B cell (primary cell): Measurements from ENCODE around the gene PDLIM7. TPM values are rescaled to one million over a fixed set of nuclear protein-coding genes. Genes with fewer than 3 reads are reported as not detected.

ENCODE experiments used
- ATAC-seq: fragments of 200-7000 bp; cut with Tn5 transposase; one replicate; pipeline ENCODE4 v1.10.0; 2021; ENCODE audit warnings: low read depth, mild to moderate bottlenecking, moderate number of reproducible peaks, moderate library complexity
- CTCF ChIA-PET: fragments of 350-600 bp; sonication (Branson Sonifier 250); formaldehyde crosslinking; loops from one replicate; lab custom pipeline; 2021; ENCODE audit warnings: antibody characterized with exemption, inconsistent platforms; lab: Charles Lee
- POLR2A ChIA-PET: fragments of 350-600 bp; sonication (Branson Sonifier 250); formaldehyde crosslinking; loops from one replicate; lab custom pipeline; 2021; ENCODE audit warnings: antibody characterized with exemption; lab: Charles Lee
- DNase-seq: peaks from one replicate; pipeline ENCODE4 v3.0.0; 2013
- H2AFZ ChIP-seq: 2 replicates; pipeline ENCODE4 v1.6.1; 2012; ENCODE audit warnings: mild to moderate bottlenecking, low read depth, low read length; ENCODE audit not compliant: insufficient read depth, poor library complexity, severe bottlenecking
- H3K27ac ChIP-seq, 2 donors: 1 replicate in 1 of 2; 2 replicates in 1 of 2; pipeline ENCODE4 v1.5.1; 2012 to 2013; ENCODE audit warnings: low read length in 2 of 2, mild to moderate bottlenecking in 2 of 2, moderate library complexity in 1 of 2
- H3K27me3 ChIP-seq, 4 experiments: fragments of 200-600 bp in 1 of 4; sonication (generic) in 1 of 4; replicated peaks in 1 of 4; 1 replicate in 2 of 4; 2 replicates in 2 of 4; pipeline versions ENCODE4 v1.6.1 to v1.7.0; 2013 to 2016; ENCODE audit warnings: low read length in 3 of 4, mild to moderate bottlenecking in 2 of 4, mixed read lengths in 1 of 4, moderate library complexity in 1 of 4; ENCODE audit not compliant: insufficient read depth in 4 of 4, control insufficient read depth in 3 of 4; ENCODE audit errors: control extremely low read depth in 1 of 4
- H3K36me3 ChIP-seq, 2 experiments: replicated peaks in 1 of 2; 1 replicate in 1 of 2; 2 replicates in 1 of 2; pipeline versions ENCODE4 v1.6.1 to v1.7.1; 2013; ENCODE audit warnings: low read length in 1 of 2; ENCODE audit not compliant: insufficient read depth in 2 of 2, control insufficient read depth in 1 of 2; ENCODE audit errors: control extremely low read depth in 1 of 2, extremely low read depth in 1 of 2
- H3K4me1 ChIP-seq, 2 donors: fragments of 200-600 bp in 1 of 2; sonication (generic) in 1 of 2; 1 replicate in 1 of 2; 2 replicates in 1 of 2; pipeline versions ENCODE4 v1.5.1 to v1.6.1; 2013 to 2017; ENCODE audit warnings: low read length in 2 of 2; ENCODE audit not compliant: control insufficient read depth in 2 of 2, insufficient read depth in 2 of 2
- H3K4me2 ChIP-seq: replicated peaks from 2 replicates; pipeline ENCODE3; 2012; ENCODE audit warnings: mild to moderate bottlenecking, low read depth, low read length; ENCODE audit not compliant: poor library complexity, severe bottlenecking
- H3K4me3 ChIP-seq, 5 experiments: fragments of 200-600 bp in 1 of 5; sonication (generic) in 1 of 5; 1 replicate in 3 of 5; 2 replicates in 2 of 5; pipeline versions ENCODE4 v1.5.1 to v1.7.0; 2011 to 2016; ENCODE audit warnings: low read length in 4 of 5, mild to moderate bottlenecking in 4 of 5, low read depth in 2 of 5, control low read depth in 1 of 5, moderate library complexity in 1 of 5; ENCODE audit not compliant: insufficient read depth in 1 of 5; ENCODE audit errors: control extremely low read depth in 1 of 5, extremely low read depth in 1 of 5
- H3K79me2 ChIP-seq: fragments of 200-600 bp; sonication (generic); one replicate; pipeline ENCODE4 v1.6.0; 2016; ENCODE audit warnings: low read length; ENCODE audit not compliant: control insufficient read depth, insufficient read depth
- H3K9ac ChIP-seq: fragments of 200-600 bp; sonication (generic); 2 replicates; pipeline ENCODE4 v1.6.1; 2017; ENCODE audit warnings: mild to moderate bottlenecking, low read length, moderate library complexity
- H3K9me3 ChIP-seq, 3 donors: one replicate each; pipeline versions ENCODE4 v1.6.1 to v1.7.1; 2013; ENCODE audit warnings: low read length in 2 of 3; ENCODE audit not compliant: control insufficient read depth in 2 of 3, insufficient read depth in 1 of 3; ENCODE audit errors: control extremely low read depth in 1 of 3
- H4K20me1 ChIP-seq: 2 replicates; pipeline ENCODE4 v1.6.0; 2012; ENCODE audit warnings: mild to moderate bottlenecking, low read length; ENCODE audit not compliant: insufficient read depth, control insufficient read depth, poor library complexity, severe bottlenecking
- H3K27ac Mint-ChIP-seq: one replicate; pipeline ENCODE4 v1.8.0; 2021; ENCODE audit warnings: mixed read lengths
- H3K27me3 Mint-ChIP-seq: one replicate; pipeline ENCODE4 v1.8.0; 2021; ENCODE audit warnings: mixed read lengths
- H3K4me1 Mint-ChIP-seq: one replicate; pipeline ENCODE4 v1.8.0; 2021; ENCODE audit warnings: mixed read lengths
- H3K4me3 Mint-ChIP-seq: one replicate; pipeline ENCODE4 v1.8.0; 2021; ENCODE audit warnings: mixed read lengths
- H3K9me3 Mint-ChIP-seq: one replicate; pipeline ENCODE4 v1.8.0; 2022; ENCODE audit warnings: mixed read lengths; ENCODE audit not compliant: insufficient read depth
- EZH2 ChIP-seq: IDR thresholded peaks from 2 replicates; pipeline ENCODE4 v1.6.1; 2012; ENCODE audit warnings: borderline replicate concordance, low read depth, mild to moderate bottlenecking, moderate library complexity, low read length; ENCODE audit not compliant: insufficient read depth, poor library complexity, severe bottlenecking
- WGBS: methylation state at CpG from one replicate; pipeline ENCODE4 v1.1.5; 2013; ENCODE audit warnings: missing lambda C conversion rate; ENCODE audit not compliant: insufficient coverage; 5-methylcytosine and 5-hydroxymethylcytosine counted together
- intact Hi-C: fragments of 100-400 bp; cut with micrococcal nuclease; formaldehyde crosslinking; loops from one replicate; pipeline ENCODE4 v1.10.0; 2022
- polyA plus RNA-seq: library from polyadenylated mRNA; depleted of rRNA; stranded (reverse); fragments of >200 nt; gene quantifications from 2 replicates; pipeline ENCODE4 v1.2.3, GENCODE V29; 2012
- total RNA-seq, 2 donors: library from RNA; stranded (reverse); fragments of 120-200 nt in 1 of 2; gene quantifications; 1 replicate in 1 of 2; 2 replicates in 1 of 2; pipeline versions ENCODE4 v1.2.3 to v1.2.4, GENCODE V29; 2013 to 2022
- TF ChIP-seq, protein P1 (sequence below): fragments of 200-600 bp; IDR thresholded peaks from one replicate; pipeline ENCODE4 v1.8.0; 2022; ENCODE audit warnings: antibody characterized with exemption, mild to moderate bottlenecking

Gene PDLIM7
- total and polyA plus RNA-seq, 2 donors (not counting 1 experiment from before 2014, with no cell fraction given): 23.9 to 25.8 TPM

DNA sequence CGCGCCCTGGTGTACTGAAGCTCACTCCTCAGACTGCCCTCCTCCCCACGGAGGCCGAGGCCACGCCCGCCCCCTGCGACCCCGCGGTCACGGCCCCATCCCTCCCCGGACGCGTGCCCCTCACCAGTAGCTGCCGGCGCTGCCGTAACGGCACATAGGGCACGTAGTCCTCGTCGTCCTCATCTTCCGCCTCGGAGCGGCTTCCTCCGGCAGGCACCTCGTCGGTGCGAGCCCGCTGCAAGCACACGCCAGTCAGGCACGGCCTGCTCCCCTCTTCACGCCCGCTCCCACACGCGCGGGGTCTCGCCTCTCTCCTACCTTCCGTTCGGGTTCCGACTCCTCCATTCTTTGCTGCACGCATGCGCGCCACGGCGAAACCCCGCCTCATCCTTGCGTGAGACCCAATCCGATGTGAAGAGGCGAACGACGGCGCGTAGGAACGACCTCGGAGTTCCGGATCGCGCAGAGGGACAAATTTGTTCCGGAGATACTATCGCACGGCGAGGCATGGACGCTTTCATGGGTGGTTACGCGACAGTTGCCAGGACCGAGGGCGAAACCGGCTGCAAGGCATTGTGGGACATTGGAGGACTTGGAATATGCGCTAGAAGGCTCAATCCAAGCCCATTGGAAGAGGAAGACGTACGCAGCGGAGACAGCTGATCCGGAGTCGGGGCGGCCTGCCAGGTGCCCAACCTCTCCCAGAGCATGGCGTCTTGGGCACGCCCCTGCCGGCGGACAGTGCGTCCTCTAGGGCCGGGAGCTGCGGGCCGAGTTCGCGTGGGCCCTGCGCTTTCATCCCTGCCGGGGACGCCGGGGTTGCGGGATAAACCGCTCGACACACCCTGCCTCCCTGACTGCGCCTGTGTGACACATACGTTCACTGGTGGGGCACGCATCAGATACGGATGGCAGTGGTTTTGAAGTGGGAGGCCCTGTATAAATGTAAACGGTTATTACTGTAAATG, 19.5 kb upstream of the PDLIM7 start, which contains the start of gene DDX41:
Gene DDX41 (minus strand): TSS at position 361 of the 968 bp plus-strand sequence. CDS start 16 bp downstream, at position 345.
- CTCF ChIA-PET: interaction anchor here (1.2 to 2.3 kb wide), 6 partner anchors 9 to 127 kb away, joined by 3 to 17 read pairs (median 4); no protein-coding TSS in a partner anchor
- DNase-seq (peak; percentile 96), ATAC-seq (peak; percentile 90)
- Histone ChIP-seq H3K9ac (peak within 1 kb of the TSS; percentile 73), H3K36me3 (peaks cover 0 to 59% of the 10 kb centered on the region in 2 experiments), H3K4me1 (peaks cover 7 to 28% of the 10 kb centered on the region in 2 donors), H3K79me2 (peaks cover 57% of the 10 kb centered on the region), H3K4me3 (peak within 1 kb of the TSS; percentile 78 to 96 (median 89)), H3K27ac (peak within 1 kb of the TSS; percentile 46 to 70), H2AFZ (peak within 1 kb of the TSS; percentile 93), H3K27me3 (no peaks in the 10 kb centered on the region), H3K4me2 (peak within 1 kb of the TSS; percentile 87), H4K20me1 (peaks cover 19% of the 10 kb centered on the region), H3K9me3 (no peaks in the 10 kb centered on the region)
- Mint-ChIP-seq H3K4me1 (peaks cover 47% of the 10 kb centered on the region), H3K4me3 (peak within 1 kb of the TSS; percentile 91), H3K9me3 (no peaks in the 10 kb centered on the region), H3K27ac (peak within 1 kb of the TSS; percentile 93), H3K27me3 (no peaks in the 10 kb centered on the region)
- under 1% methylated on average over 93 of the region's 96 CpGs for WGBS
- POLR2A ChIA-PET: interaction anchor here (0.6 to 1.3 kb wide), 4 partner anchors 15 to 165 kb away, joined by 3 read pairs; partner anchors contain the start of genes LMAN2 and PDLIM7
- TF ChIP-seq EZH2: no peak
- TF ChIP-seq, protein P1, sequence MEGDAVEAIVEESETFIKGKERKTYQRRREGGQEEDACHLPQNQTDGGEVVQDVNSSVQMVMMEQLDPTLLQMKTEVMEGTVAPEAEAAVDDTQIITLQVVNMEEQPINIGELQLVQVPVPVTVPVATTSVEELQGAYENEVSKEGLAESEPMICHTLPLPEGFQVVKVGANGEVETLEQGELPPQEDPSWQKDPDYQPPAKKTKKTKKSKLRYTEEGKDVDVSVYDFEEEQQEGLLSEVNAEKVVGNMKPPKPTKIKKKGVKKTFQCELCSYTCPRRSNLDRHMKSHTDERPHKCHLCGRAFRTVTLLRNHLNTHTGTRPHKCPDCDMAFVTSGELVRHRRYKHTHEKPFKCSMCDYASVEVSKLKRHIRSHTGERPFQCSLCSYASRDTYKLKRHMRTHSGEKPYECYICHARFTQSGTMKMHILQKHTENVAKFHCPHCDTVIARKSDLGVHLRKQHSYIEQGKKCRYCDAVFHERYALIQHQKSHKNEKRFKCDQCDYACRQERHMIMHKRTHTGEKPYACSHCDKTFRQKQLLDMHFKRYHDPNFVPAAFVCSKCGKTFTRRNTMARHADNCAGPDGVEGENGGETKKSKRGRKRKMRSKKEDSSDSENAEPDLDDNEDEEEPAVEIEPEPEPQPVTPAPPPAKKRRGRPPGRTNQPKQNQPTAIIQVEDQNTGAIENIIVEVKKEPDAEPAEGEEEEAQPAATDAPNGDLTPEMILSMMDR: no peak
- intact Hi-C loops: loop anchor here (1.0 kb wide), 2 partner anchors 9 to 37 kb away; partner anchors contain the start of gene FAM193B
